ENCODE data around the gene UBE2M.
A peak's percentile ranks its signal among the peaks of the same experiment; 100 is the strongest.

Gene UBE2M

DNA sequence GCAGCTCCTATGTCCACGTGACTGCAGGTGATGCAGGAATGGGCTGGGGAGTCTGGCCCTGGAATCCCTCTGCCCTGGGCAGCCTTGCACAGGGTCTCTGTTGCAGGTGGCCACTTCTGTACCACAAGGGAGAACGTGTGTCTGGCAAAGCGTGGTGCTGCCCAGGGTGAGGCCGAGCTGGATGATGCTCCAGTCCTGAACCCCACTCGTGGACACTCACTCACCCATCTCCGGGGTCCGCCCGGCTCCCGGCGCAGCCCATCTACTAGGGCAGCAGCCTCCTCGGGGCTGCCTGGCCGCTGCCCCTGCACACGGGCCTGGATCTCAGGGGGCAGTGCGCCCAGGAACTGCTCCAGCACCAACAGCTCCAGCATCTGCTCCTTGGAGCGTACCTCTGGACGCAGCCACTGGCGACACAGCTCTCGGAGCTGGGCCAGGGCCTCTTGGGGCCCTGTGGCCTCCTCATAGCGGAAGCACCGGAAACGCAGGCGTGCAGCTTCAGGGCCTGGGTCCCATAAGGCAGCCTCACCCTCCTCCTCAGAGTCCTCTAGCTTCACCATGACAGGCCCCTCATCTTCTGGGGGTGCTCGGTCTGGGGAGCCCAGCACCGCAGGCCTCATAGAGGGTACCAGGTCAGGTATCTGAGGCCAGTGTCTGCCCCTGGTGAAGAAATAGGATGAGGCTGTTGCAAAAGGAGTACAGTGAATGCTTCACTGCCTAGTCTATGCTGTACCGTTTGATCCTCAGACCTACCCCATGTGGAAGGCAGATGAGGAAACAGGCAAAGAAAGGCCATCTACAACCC lies 12.6 kb upstream of the UBE2M start:
- no peak for DNase-seq

DNA sequence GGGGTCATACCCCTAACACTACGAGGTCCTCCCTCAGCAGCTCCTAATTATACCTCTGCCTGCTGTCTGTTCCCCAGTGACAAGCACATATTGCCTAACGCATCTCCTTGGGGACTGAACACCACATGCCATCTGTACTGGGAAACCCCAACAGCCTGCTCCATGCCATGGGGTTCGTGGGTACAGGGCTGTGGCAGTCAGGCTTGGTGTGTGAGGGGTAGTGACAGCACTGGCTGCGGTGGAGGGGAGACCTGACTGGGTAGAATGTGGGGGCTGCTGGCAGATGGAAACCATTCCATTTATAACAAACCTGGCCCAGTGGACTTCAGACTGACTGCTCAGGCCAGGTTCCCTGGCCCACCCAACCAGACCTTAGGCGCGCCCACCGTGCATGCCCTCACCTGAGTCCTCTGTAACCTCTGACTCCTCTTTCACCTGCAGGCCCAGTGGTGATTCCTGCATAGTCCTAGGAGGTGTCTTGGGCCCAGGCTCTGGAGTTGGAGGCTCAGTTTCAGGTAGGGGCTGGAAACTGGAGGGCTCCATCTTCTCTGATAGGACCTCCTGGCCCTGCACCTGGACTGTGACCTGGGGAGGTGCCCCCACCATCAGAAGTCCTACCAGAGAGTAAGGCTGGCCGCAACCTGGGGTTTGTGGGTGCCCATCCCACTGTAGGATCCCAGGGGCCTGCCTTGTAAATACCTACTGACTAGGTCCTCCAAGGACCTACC lies 11.7 kb upstream of the UBE2M start:
- DNase-seq: no peak

DNA sequence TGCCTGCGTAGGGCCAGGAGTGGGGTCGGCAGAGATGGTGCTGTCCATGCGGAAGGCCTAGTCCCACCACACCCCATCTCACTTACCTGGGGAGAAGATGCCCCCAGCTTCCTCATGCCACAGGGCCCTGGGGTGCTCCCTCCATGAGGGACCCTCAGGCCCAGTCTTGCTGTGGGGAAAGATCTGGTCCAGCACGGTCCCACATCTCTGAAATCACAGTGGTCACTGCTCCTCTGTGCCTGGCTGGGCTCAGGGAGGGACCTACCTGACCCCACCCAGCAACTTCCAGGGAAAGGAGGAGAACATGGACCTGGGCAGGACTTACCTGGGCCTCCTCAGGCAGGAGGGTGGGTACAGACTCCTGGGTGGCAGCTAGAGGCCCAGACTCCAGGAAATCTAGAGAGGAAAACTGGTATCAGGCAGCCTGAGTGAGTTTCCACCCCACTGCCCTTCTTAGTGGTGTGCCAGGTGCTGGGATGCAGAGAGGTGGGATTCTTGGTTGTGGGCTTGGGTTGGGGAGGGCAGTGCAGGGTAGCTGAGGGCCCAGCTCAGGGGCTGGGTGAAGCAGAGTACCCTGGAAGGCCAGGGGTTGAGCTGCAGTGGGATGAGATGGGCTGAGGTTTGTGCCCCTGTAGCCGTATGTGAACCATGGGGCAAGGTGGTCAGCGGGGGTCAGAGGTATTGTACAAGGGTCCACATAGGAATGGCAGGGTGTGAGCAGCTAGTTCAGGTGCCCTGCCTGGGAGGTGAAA lies 11.0 kb upstream of the UBE2M start:
- no peak for DNase-seq

DNA sequence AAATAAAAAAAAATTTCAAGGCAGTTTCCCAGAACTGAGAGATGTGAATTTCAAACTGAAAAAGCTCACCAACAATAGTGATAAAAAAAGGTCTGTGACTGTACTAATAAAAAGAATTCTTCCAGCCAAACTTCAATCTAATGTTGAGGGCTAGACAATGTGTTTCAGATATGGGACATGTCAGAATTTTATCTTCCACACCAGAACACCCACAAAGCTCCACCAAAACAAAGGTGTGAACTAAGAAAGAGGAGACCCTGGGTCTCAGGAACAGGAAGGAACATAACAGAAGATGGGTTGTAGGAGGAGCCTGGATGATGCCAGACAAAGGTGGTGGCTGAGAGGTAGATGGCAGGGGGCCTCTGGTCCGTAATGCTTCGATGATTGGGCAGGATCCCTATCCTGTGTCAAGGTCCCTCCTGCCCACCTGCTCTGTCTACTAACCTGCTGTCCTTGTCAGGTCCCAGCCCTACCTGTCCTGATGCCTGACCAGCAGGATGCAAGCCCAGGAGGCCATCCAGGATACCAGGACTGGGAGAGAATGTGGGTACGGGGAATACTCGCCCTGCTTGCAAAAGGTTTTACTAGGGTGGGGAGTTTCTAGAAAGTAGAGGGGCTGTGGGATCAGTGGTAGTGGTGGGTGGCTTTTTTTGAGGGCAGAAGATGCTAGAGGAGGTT lies 10.2 kb upstream of the UBE2M start:
- DNase-seq: no peak

DNA sequence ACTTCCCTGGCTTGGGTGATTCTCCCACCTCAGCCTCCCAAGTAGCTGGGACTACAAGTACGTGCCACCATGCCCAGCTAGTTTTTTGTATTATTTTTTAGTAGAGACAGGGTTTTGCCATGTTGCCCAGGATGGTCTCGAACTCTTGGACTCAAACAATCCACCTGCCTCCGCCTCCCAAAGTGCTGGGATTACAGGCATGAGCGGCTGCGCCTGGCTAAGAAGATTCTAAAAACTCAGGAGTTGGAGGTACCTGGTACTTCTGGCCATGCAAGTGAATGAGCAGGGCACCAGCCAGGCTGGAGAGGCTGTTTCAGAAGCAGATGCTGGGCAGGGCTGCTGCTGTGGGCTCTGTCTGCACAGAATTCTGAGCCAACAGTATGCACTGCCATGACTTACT lies 8.6 kb upstream of the UBE2M start:
- no peak for DNase-seq

DNA sequence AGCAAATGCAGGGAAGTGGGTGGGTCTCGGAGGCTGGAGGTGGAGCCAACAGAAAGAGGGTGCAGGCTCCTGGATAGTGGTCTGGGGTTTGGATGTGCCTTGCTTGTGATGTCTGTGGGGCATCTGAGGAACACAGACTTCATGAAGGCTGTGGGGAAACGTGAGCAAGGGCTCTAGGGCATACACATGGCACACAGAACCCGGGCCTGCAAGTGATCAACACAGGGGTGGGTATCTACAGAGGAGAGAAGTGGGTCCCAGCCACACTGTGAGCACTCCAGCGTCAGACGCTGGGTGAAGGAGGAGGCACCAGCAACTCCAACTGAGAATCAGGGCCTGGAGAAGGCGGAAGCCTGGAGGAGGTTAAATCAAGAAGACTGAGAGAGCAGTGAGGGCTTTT lies 5.4 kb upstream of the UBE2M start:
- DNase-seq: no peak

DNA sequence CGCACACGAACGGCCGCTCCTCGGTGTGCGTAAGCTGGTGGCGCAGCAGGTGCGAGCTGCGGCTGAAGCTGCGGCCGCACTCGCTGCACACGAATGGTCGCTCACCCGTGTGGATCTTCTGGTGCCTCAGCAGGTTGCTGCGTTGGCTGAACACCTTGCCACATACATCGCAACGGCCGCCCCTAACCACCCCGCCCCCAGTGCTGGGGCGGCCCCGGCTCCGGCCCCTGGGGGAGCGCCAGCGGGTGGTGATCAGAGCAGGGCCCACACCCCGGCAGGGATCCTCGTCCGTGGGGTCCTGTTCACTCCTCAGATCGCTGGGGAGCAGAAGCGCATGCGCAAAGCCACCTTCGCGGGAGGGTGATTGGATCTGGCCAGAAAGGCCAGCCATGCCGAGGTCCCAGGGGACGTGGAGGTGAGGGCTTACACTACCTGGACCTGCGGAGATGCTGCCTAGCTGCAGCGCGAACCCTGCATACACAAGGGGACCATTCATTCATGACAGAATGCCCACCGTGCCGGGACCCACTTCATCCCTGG lies 4.7 kb upstream of the UBE2M start:
- DNase-seq: no peak

DNA sequence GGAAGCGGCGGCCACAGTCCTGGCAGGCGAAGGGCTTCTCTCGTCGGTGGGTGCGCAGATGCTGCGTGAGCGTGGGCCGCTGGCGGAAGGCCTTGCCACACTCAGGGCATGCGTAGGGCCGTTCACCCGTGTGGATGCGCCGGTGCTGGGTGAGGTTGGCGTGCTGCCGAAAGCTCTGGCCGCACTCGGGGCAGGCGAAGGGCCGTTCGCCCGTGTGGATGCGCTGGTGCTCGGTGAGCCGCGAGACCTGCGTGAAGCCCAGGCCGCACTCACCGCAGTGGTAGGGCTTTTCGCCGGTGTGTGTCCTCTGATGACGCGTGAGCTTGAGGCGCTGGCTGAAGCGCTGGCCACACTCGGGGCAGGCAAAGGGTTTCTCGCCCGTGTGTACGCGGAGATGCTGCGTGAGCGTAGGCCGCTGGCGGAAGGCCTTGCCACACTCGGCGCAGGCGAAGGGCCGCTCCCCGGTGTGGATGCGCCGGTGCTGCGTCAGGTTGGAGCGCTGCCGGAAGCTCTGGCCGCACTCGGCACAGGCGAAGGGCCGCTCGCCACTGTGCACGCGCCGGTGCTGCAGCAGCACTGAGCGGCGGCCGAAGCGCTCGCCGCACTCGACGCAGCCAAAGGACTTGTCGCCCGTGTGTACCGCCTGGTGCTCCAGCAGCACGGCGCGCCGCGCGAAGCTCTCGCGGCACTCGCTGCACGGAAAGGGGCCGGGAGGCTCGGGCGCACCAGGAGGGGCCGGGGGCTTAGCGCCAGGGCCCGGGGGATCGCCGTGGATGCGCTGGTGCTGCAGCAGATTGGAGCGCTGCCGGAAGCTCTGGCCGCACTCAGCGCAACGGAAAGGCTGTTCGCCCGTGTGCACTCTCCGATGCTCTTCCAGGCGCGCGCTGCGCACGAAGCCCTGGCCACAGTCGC lies 4.0 kb upstream of the UBE2M start:
- peak; percentile 17 for DNase-seq

DNA sequence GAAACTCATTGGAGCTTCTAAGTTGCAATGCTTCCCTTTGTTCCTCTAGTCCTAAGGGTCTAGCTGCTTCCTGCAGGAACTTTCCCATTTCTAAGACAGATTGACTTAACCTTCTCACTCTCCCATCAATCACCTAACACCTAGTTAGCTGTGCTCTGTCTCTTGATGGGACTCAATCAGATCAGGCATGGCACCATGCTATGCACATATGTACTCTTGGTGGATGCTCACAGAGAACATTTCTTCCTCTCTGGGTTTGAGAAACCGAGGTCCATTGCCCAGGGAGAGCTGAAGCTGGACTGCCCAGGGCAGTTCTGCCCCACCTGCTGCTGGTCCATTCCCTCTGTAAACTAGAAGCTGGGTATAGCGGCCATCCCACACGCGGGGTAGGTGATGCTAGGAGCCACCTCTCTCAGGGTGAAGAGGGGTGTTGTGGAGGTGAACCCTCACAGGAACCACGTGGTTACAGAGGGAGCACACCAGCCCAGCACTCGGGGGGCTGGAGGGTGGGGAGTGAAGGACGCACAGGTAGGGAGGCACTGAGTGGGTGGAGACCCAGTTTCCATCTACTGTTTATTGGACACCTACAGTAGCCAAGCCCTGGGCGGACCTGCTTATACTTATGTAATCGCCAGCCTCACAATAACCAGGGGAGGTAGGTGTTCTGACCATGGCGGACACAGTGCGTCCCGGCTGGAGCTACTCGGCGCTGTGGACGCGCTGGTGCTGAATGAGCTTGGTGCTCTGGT lies 3.1 kb upstream of the UBE2M start:
- no peak for DNase-seq

DNA sequence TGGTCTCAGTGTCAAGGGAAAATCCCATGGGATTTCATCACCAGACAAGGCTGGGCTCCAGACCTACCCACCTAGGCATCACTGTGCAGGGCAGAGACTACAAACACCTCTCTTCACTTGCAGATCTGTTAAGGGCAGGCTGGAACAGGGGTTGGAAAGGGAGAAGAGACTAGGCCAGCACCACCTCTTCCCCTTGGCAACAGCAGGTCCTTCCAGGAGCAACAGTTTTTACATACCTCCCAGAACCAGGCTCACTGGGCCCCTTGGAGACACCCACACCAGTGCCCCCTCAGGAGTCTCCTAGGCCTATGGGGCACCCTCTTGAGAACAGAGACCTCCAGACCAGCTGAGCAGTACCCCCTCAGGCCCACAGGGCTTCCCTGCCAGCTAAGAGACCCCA lies 2.5 kb upstream of the UBE2M start:
- no peak for DNase-seq

DNA sequence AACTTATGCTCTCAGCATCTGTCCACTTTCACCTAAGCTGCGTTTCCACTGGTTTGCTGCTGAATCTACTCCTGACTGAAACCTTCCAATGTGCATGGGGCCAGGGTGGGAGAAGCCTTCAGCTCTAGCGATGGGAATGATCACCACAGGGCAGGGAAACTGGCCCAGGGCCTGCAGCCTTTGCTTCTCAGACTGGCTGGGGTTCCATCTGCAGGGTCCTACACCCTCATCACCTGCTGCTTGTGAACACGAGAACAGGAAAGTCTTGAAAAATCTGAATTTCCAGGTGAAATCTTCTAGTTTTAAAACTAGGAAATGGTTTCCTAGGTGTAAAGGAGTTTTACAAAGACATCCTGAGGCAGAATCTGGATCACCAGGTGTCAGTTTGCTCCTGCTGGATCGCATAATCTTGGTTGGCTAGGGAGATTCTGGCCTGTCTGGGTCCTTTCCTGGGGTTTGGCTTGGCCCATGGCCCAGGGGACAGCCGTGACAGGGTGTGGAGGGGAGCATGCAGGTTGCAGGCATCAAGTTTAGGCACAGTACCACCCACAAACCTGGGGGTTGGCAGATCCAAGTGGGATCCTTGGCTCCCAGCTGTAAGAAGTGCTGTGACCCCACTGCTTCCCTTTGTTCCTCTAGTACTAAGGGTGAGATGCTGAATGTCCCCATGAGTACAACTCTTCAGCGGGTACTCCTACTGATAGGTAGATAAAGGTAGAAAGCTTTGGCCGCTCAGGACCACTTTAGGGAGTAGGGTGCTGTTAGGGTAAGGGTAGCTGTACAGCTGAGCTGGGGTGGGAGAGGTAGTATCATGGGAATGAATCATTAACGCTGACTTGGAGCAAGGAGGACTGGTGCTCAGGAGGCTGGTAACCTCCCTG lies 1.8 kb upstream of the UBE2M start:
- no peak for DNase-seq

DNA sequence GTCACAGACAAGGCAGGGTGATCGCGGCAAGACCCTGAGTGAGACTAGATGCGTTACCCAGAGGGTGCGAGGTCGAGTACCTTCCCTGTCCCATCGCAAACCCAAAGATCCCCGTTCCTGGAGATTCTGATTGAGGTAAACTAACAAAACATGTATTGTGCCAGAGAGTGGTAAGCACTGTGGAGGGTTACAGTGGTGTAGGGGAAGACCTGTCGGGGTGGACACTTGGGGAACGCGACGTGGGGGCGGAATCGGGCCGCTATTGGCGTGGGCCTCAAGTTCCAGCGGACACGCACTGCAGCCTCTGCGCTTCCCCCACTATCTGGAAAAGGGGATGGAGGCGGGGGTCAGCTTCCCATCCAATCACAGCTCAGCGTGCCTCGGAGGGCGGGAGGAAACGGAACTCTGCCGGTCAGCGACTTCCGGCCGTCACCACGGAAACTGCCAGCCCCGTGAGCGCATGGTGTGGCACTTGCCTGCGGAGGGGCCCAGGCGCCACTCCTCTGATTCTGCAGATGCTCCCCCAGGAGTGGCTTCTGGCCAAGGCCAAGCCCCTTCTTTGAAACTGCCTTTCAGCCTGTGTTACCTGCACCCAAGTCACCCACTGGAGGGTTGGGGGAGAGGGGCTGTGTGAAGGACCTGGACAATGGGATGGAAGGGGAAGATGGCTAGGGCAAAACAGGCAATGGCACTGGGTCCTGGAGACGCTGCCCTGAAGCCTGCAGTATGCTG lies 1.0 kb upstream of the UBE2M start:
- peak; percentile 93 for DNase-seq

DNA sequence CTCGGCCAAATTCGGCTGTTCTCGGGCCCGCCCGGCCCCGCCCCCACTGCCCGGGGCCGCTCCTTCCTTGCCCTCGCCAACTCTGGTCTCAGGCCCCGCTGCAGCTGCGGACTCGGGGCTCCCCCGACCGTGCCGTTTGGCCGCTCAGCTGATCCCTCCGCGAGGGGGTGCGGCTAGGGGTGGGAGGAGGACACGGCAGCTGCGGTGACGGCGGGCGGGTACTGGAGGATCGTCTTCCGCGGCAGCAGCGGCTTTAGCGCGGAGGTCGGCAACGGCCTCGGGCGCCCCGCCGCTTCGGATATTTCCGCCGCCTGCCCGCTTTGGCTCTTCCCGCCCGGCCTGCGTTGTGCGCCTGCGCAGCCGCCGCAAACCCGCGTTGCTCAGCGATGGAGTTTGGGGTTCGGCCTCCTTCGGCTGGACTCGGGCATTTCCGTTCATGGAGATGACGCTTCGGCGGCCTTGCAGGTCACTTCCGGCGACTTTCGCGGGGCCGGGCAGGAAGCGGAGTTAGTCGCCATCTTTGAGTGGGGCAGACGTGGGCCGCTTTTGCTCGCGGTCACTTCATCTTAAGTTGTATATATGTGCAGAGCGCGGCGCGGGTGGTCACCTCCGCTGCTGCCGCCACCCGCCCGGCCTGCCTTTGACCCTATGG lies 338 bp upstream of the UBE2M start:
- peak; percentile 99 for DNase-seq

DNA sequence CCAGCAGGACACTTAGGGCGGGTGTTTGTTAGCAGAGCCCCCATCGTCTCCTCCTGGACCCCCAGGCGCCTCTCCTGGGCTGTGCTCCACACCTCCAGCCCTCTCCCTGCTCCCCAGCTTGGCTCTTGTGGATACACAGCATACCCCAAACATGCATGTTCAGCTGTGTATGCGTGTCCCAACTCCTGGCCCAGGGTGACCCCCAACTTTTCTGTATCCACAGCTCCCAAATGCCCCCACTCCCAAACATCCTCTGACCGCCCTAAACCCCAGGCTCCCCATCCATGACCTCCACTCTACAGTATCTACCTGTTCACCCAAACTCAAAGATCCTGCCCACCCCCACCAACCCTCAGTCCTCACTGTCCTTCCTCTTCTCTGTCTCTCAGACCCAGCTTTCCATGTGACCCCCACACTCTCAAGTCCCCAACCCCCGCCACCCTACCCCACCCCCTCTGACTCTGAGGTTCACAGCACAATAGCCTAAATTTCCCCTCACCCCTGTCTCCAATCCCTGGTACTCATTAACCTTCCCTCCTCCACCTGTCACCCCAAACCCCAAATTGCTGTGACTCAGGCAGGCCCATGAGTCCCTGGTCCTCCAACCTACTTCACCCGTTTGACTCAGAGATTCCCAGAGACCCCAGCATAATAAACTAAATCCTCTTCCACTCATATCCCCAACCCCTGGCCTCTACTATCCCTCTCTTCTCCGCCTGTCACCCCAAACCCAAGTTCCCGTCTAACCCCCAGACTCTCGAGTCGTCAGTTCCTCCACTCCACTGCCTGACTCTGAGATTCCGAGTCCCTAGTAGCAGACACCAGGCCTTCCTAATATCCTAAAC lies 968 bp downstream of the UBE2M start:
- DNase-seq: no peak

DNA sequence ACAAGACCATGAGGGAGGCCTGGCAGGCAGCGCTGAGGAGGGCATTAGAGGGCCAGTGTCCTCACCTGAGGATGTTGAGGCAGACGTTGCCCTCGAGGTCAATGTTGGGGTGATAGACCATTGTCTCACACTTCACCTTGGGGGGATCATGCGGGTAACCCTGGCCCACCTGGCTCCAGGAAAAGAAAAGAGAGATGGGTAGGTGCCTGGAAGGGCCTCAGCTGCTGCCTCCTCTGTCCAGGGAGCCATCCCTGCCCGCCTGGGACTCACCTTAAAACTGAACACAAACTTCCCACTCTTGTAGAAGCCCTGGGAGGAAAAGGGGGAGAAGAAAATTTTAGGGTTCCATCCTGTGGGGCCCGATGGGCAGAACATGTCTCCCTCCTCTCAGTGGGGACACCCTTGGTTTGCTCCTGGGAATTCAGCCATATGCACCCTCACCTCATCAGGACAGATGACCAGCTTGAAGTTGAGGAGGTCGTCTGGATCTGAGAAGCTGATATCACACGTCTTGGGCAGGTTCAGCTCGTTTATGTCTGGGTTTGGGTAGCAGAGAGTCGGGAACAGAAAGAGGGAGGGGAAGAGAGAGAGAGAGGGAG lies 1.7 kb downstream of the UBE2M start:
- no peak for DNase-seq

DNA sequence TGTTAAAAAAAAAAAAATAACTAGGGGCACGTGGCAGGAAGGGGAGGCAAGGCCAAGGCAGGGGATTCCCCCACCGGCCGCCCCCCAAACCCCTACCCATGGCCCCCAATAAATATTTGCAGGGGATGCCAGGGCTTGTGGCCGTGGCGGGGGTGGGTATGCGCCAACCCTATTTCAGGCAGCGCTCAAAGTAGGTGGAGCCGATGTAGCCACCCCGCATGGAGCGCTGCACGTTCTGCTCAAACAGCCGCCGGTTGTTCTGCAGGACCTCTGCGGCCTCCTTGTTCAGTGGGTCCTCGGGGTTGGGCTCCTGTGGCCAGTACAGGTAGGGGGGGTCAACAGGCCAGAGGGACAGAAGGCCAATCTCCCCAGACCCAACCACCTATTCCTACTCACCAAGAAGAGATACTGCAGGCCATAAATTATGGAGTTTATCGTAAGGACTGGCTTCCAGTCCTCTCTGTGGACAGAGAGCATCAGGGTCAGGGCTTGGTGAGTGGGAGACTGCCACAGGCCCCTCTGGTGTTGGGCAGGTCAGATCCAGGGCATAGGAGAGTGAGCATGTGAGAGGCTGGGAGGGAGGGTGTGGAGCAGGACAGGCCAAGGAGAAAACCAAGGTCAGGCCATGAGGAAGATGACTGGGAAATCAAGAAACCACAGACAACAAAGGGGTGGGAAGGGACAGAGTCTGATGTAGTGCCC lies 2.3 kb downstream of the UBE2M start:
- DNase-seq: no peak
